HepG2 (cell line): Measurements from ENCODE around the gene LBR.

ENCODE experiments used
- CTCF ChIP-seq: sonication (generic); formaldehyde crosslinking; IDR thresholded peaks from 2 replicates; pipeline ENCODE4 v1.5.0; 2020; ENCODE audit warnings: mild to moderate bottlenecking, missing genetic modification reagents, moderate library complexity
- SIN3A ChIP-seq: IDR thresholded peaks from 2 replicates; pipeline ENCODE4 v1.6.1; 2011; ENCODE audit warnings: low read depth, mild to moderate bottlenecking, control low read depth, low read length, borderline replicate concordance
- ZNF713 ChIP-seq: sonication (generic); formaldehyde crosslinking; IDR thresholded peaks from 2 replicates; pipeline ENCODE4 v1.4.0; 2020; ENCODE audit warnings: mild to moderate bottlenecking, missing genetic modification reagents

DNA sequence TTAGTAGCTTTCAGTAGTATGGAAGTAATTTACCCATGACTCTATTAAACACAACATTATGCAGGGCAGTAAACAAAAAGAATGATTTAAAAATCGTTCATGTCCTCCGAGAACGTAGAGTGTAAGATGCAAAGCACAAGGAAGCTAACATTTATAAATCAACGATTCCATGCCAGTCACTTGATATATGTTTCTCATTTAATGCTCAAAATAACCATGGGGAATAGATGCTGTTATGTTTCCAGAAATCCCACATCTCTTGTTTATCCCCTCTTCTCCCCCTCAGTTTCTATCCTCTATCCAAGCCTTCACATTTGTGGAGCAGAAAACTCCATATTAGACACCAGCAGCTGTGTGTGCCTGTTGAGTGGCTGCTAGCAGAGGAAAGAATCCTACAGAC lies 52.8 kb downstream of the LBR start:
- no peak for TF ChIP-seq CTCF (CRISPR knock-in tag)
- TF ChIP-seq ZNF713 (CRISPR knock-in tag): no peak
- TF ChIP-seq SIN3A: no peak
